Measurements from ENCODE around the gene TCF4. TPM values are rescaled to one million over a fixed set of nuclear protein-coding genes. Genes with fewer than 3 reads are reported as not detected.

TCF4 gene
- total RNA-seq, 1 experiment from 2014 or later, result 0.42 TPM

DNA sequence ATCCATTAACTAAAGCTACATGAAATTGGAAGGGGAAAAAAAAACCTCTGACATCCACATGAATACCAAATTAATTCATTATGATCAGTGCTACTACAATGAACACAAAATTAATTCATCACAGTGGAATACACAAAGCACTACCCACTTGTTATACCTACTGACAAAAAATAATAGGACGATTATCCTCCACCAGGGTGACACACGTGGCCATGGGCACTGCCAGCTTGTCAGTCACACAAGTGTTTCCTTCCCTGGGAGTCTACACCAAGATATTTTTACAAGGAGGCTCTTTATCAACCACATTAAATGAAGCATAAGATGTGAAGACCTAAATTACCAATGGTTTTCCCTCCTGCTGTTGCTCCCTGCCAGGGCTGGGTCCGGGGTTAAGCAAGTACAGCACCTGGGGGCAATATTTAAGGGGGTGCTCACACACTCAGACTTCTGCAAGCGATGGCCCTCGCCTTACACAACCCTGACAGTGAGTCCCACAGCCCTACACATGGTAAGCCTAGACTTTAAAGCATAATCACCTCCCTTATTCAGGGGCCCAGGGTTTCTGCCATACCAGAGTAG, 90.1 kb downstream of the TCF4 start:
- Histone ChIP-seq H3K36me3 (ENCODE audit: control insufficient read depth in 1 of 2, insufficient read depth in 2 of 2, low read length in 2 of 2) (no peaks in the 10 kb centered on the region), H3K9ac (ENCODE audit: low read length) (no peak overlapping the region), H3K79me2 (ENCODE audit: insufficient read depth, low read length) (no peaks in the 10 kb centered on the region), H4K20me1 (ENCODE audit: insufficient read depth) (no peaks in the 10 kb centered on the region), H3K4me1 (ENCODE audit: control insufficient read depth in 1 of 2, insufficient read depth in 2 of 2, low read length in 2 of 2) (no peaks in the 10 kb centered on the region), H3K4me3 (replicated peaks in 1 of 2; ENCODE audit: low read depth in 1 of 2, low read length in 2 of 2) (no peak overlapping the region), H3K27me3 (ENCODE audit: insufficient read depth, low read length) (no peaks in the 10 kb centered on the region), H2AFZ (ENCODE audit: low read depth, low read length, poor library complexity, severe bottlenecking) (no peak overlapping the region), H3K4me2 (ENCODE audit: low read length) (no peak overlapping the region), H3K9me3 (ENCODE audit: control insufficient read depth in 1 of 2, insufficient read depth in 1 of 2, low read depth in 1 of 2, low read length in 2 of 2) (peaks cover 5 to 10% of the 10 kb centered on the region in 2 experiments; a peak in 2 of 4 replicates), H3K9me2 (ENCODE audit: insufficient read depth) (no peaks in the 10 kb centered on the region), H3K27ac (ENCODE audit: low read depth, low read length) (no peak overlapping the region)
- ChIA-PET RAD21 (ENCODE audit: low non-redundant PET in 1 of 2, low total read pairs in 2 of 2, uncharacterized antibody in 2 of 2, unreplicated experiment in 2 of 2) (no interaction called here), CTCF (no interaction called here), POLR2A (no interaction called here)
- DNase-seq (ENCODE audit: low read depth, low spot score) (no peak), ATAC-seq (no peak)
- BruUV-seq (replicated peaks), result no TSS peak
- intact Hi-C loops (cut with micrococcal nuclease), result no loop called here
- TF ChIP-seq POLR2AphosphoS5 (IDR thresholded peaks at IDR 0.05; ENCODE audit: low read depth, low read length) (no peak), EZH2 (IDR thresholded peaks at IDR 0.05) (no peak), FOSL1 (IDR thresholded peaks at IDR 0.05; ENCODE audit: low read depth) (no peak), MAX (IDR thresholded peaks at IDR 0.05) (no peak), EZH2phosphoT487 (IDR thresholded peaks at IDR 0.05; ENCODE audit: borderline replicate concordance) (no peak), ZNF274 (IDR thresholded peaks at IDR 0.05; ENCODE audit: low read depth, low read length) (no peak), SRF (IDR thresholded peaks at IDR 0.05; ENCODE audit: low read depth) (no peak), TCF7L2 (IDR thresholded peaks at IDR 0.05; ENCODE audit: borderline replicate concordance, extremely low read depth, insufficient read depth, insufficient read length) (no peak), EGR1 (IDR thresholded peaks at IDR 0.05; ENCODE audit: low read depth) (no peak), SIN3A (IDR thresholded peaks at IDR 0.05; ENCODE audit: low read depth) (no peak), ZBTB33 (IDR thresholded peaks at IDR 0.05; ENCODE audit: extremely low read depth, insufficient replicate concordance, low read length) (no peak), POLR2A (IDR thresholded peaks at IDR 0.05; ENCODE audit: borderline replicate concordance, extremely low read depth, insufficient read depth, insufficient read length) (no peak), YY1 (IDR thresholded peaks at IDR 0.05; ENCODE audit: extremely low read depth, insufficient replicate concordance, low read depth, low read length) (no peak), SP1 (IDR thresholded peaks at IDR 0.05; ENCODE audit: low read depth) (no peak)
- TF ChIP-seq, protein P1, sequence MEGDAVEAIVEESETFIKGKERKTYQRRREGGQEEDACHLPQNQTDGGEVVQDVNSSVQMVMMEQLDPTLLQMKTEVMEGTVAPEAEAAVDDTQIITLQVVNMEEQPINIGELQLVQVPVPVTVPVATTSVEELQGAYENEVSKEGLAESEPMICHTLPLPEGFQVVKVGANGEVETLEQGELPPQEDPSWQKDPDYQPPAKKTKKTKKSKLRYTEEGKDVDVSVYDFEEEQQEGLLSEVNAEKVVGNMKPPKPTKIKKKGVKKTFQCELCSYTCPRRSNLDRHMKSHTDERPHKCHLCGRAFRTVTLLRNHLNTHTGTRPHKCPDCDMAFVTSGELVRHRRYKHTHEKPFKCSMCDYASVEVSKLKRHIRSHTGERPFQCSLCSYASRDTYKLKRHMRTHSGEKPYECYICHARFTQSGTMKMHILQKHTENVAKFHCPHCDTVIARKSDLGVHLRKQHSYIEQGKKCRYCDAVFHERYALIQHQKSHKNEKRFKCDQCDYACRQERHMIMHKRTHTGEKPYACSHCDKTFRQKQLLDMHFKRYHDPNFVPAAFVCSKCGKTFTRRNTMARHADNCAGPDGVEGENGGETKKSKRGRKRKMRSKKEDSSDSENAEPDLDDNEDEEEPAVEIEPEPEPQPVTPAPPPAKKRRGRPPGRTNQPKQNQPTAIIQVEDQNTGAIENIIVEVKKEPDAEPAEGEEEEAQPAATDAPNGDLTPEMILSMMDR (IDR thresholded peaks at IDR 0.05 in 2 of 3, conservative IDR thresholded peaks at IDR 0.05 in 1 of 3; ENCODE audit: borderline replicate concordance in 1 of 3, insufficient read depth in 1 of 3, low read depth in 2 of 3, low read length in 2 of 3), result no peak
- TF ChIP-seq, protein P2, sequence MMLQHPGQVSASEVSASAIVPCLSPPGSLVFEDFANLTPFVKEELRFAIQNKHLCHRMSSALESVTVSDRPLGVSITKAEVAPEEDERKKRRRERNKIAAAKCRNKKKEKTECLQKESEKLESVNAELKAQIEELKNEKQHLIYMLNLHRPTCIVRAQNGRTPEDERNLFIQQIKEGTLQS (IDR thresholded peaks at IDR 0.05), result no peak
